ENCODE data around the gene LSG1. TPM values are rescaled to one million over a fixed set of nuclear protein-coding genes. Genes with fewer than 3 reads are reported as not detected.

LSG1 gene
- total RNA-seq, 1 donor from 2014 or later = 33.8 TPM

- ATAC-seq = no peak
- intact Hi-C loops (cut with DNase I) = no loop called here
These were observed 4.6 kb downstream of the LSG1 start for GRCh38 chr3:194667363-194667762.

GRCh38 chr3:194664857-194665256, 7.1 kb downstream of the LSG1 start:
- ATAC-seq (no peak), DNase-seq (ENCODE audit: low spot score) (no peak)
- intact Hi-C loops (cut with DNase I) = no loop called here

More at GRCh38 chr3:194667363-194667762, 4.6 kb downstream of the LSG1 start:
- DNase-seq (ENCODE audit: low spot score) = no peak

- DNase-seq (ENCODE audit: low spot score) (no peak), ATAC-seq (no peak)
- intact Hi-C loops (cut with DNase I) = loop anchor here (2.0 kb wide), 1 partner anchor 47 kb away; no protein-coding TSS in a partner anchor
These were observed 10.0 kb downstream of the LSG1 start for GRCh38 chr3:194661946-194662345.

GRCh38 chr3:194661374-194661773, 10.6 kb downstream of the LSG1 start:
- intact Hi-C loops (cut with DNase I) = no loop called here
- no peak for DNase-seq (ENCODE audit: low spot score)
- no peak for ATAC-seq

- DNase-seq (ENCODE audit: low spot score) (no peak), ATAC-seq (no peak)
- intact Hi-C loops (cut with DNase I) = no loop called here
These were observed 12.2 kb downstream of the LSG1 start for GRCh38 chr3:194659778-194660177.

- intact Hi-C loops (cut with DNase I) = no loop called here
- ATAC-seq (no peak), DNase-seq (ENCODE audit: low spot score) (no peak)
These were observed 13.3 kb downstream of the LSG1 start for GRCh38 chr3:194658477-194659242.

- no peak for DNase-seq (ENCODE audit: low spot score)
- intact Hi-C loops (cut with DNase I) = no loop called here
These were observed 14.6 kb downstream of the LSG1 start for GRCh38 chr3:194657439-194657838.

GRCh38 chr3:194654443-194654842, 17.5 kb downstream of the LSG1 start:
- no peak for ATAC-seq
- intact Hi-C loops (cut with DNase I) = no loop called here

More at GRCh38 chr3:194657439-194657838, 14.6 kb downstream of the LSG1 start:
- ATAC-seq = no peak

GRCh38 chr3:194647747-194648146, 24.2 kb downstream of the LSG1 start:
- ATAC-seq (no peak), DNase-seq (ENCODE audit: low spot score) (no peak)
- intact Hi-C loops (cut with DNase I) = no loop called here

More at GRCh38 chr3:194654443-194654842, 17.5 kb downstream of the LSG1 start:
- DNase-seq (ENCODE audit: low spot score) = no peak

GRCh38 chr3:194642769-194643168, 29.2 kb downstream of the LSG1 start:
- DNase-seq (ENCODE audit: low spot score) (no peak), ATAC-seq (no peak)
- intact Hi-C loops (cut with DNase I) = no loop called here

GRCh38 chr3:194640829-194641228, 31.2 kb downstream of the LSG1 start:
- DNase-seq (ENCODE audit: low spot score) (no peak), ATAC-seq (no peak)
- intact Hi-C loops (cut with DNase I) = no loop called here

- intact Hi-C loops (cut with DNase I) = no loop called here
- DNase-seq (ENCODE audit: low spot score) (no peak), ATAC-seq (no peak)
These were observed 32.9 kb downstream of the LSG1 start for GRCh38 chr3:194638991-194639605.

GRCh38 chr3:194637541-194638400, 34.2 kb downstream of the LSG1 start:
- intact Hi-C loops (cut with DNase I) = no loop called here
- no peak for ATAC-seq
- DNase-seq (ENCODE audit: low spot score) = no peak

GRCh38 chr3:194637066-194637465, 34.9 kb downstream of the LSG1 start:
- no peak for ATAC-seq
- no peak for DNase-seq (ENCODE audit: low spot score)
- intact Hi-C loops (cut with DNase I) = no loop called here

GRCh38 chr3:194633349-194634004, 38.5 kb downstream of the LSG1 start, which contains the start of gene TMEM44:
Gene TMEM44, minus strand, starts transcription at chr3:194633419. Its CDS starts 204 bp downstream, at chr3:194633215.
- intact Hi-C loops (cut with DNase I) = no loop called here
- ATAC-seq (peak; percentile 85), DNase-seq (ENCODE audit: low spot score) (peak; percentile 81)

GRCh38 chr3:194632809-194633348, 39.1 kb downstream of the LSG1 start:
- intact Hi-C loops (cut with DNase I) = no loop called here
- DNase-seq (ENCODE audit: low spot score) (peak; percentile 68), ATAC-seq (peak; percentile 28)

- DNase-seq (ENCODE audit: low spot score) = no peak
- peak; percentile 18 for ATAC-seq
- intact Hi-C loops (cut with DNase I) = no loop called here
These were observed 39.7 kb downstream of the LSG1 start for GRCh38 chr3:194632226-194632808.

- ATAC-seq (no peak), DNase-seq (ENCODE audit: low spot score) (peak; percentile 42)
- intact Hi-C loops (cut with DNase I) = no loop called here
These were observed 40.3 kb downstream of the LSG1 start for GRCh38 chr3:194631696-194632095.

Data from sciatic nerve (tissue), 2 donors.